H1 (cell line): ENCODE results near the gene PRDX5. TPM values are rescaled to one million over a fixed set of nuclear protein-coding genes. Genes with fewer than 3 reads are reported as not detected.

ENCODE experiments used
- BCL11A ChIP-seq, 2 experiments: IDR thresholded peaks; one replicate each; pipeline ENCODE4 v1.6.1; 2011; ENCODE audit warnings: low read depth in 2 of 2, low read length in 2 of 2, mild to moderate bottlenecking in 2 of 2
- CHD7 ChIP-seq: fragments of 300-600 bp; sonication (generic); IDR thresholded peaks from 2 replicates; pipeline ENCODE4 v1.7.1; 2012; ENCODE audit warnings: low read length, moderate library complexity, mild to moderate bottlenecking, inconsistent platforms; ENCODE audit not compliant: insufficient replicate concordance
- E2F6 ChIP-seq: IDR thresholded peaks from 2 replicates; pipeline ENCODE4 v1.6.1; 2012; ENCODE audit warnings: inconsistent platforms
- EGR1 ChIP-seq: IDR thresholded peaks from 2 replicates; pipeline ENCODE4 v1.6.1; 2011; ENCODE audit warnings: low read depth, low read length, borderline replicate concordance
- EP300 ChIP-seq, 2 experiments: IDR thresholded peaks; 1 replicate in 1 of 2; 2 replicates in 1 of 2; pipeline ENCODE4 v1.6.1; 2011 to 2012; ENCODE audit warnings: low read depth in 2 of 2, low read length in 2 of 2, mild to moderate bottlenecking in 2 of 2, borderline replicate concordance in 1 of 2, inconsistent platforms in 1 of 2, moderate library complexity in 1 of 2
- FOSL1 ChIP-seq: IDR thresholded peaks from 2 replicates; pipeline ENCODE4 v1.6.1; 2011; ENCODE audit warnings: mild to moderate bottlenecking, low read depth, low read length, moderate library complexity; ENCODE audit not compliant: insufficient read depth
- GABPA ChIP-seq: IDR thresholded peaks from 2 replicates; pipeline ENCODE4 v1.6.1; 2011; ENCODE audit warnings: mild to moderate bottlenecking, low read length, moderate library complexity, borderline replicate concordance; ENCODE audit not compliant: insufficient read depth
- HDAC6 ChIP-seq: IDR thresholded peaks from one replicate; pipeline ENCODE4 v1.7.1; 2012; ENCODE audit warnings: low read depth, mild to moderate bottlenecking, inconsistent platforms, low read length, moderate library complexity
- MAX ChIP-seq: IDR thresholded peaks from 2 replicates; pipeline ENCODE4 v1.6.1; 2012; ENCODE audit warnings: inconsistent platforms
- SP4 ChIP-seq: IDR thresholded peaks from 2 replicates; pipeline ENCODE4 v1.6.1; 2012; ENCODE audit warnings: low read length, inconsistent platforms
- TAF7 ChIP-seq: optimal IDR thresholded peaks from 2 replicates; pipeline ENCODE3; 2011; ENCODE audit warnings: low read depth, mild to moderate bottlenecking, inconsistent platforms, low read length, moderate library complexity, borderline replicate concordance
- polyA plus RNA-seq, 7 experiments: library from polyadenylated mRNA; depleted of rRNA in 3 of 7; stranded (reverse) in 5 of 7; unstranded in 2 of 7; fragments of >200 nt in 5 of 7; fragments of 200-250 nt in 2 of 7; gene quantifications; 1 replicate in 5 of 7; 2 replicates in 1 of 7; 4 replicates in 1 of 7; pipeline versions ENCODE4 v1.2.1 to v1.2.3, GENCODE V29; 2011 to 2013; ENCODE audit warnings: missing spikeins in 2 of 7, mixed read lengths in 2 of 7
- total RNA-seq: library from RNA; stranded (reverse); fragmentation: NEBNext Ultra II Directional; extraction: Animal tissue kit (Norgen Biotek cat#: 25700); gene quantifications from 2 replicates; pipeline ENCODE4 v1.2.1, GENCODE V29; 2021

Gene PRDX5
- total and polyA plus RNA-seq, 2 of the 8 experiments (the other 6 are each of a cell fraction or from before 2014, with no cell fraction given) = 201 to 582 TPM

DNA sequence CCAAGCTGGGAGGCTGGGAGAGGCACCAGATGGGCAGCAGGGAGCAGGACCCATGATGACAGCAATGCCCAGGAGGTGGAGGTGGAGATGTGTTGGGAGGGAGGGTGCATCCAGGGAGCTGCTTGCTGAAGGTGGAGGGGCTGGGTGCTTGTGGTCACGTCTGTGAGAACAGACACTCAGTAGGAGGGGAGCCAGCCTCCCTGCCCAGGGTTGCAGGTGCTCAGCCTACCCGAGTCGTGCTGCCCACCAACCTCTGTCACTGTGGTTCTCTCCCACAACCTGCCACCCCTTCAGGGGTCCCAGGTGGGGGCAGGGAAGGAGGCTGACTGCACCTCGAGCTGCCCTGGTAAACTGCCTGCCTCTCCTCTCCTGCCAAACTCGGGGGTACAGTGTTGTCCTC, 5.5 kb downstream of the PRDX5 start (continued):
- TF ChIP-seq CHD7 (no peak), MAX (no peak), TAF7 (no peak), EGR1 (no peak), E2F6 (no peak), GABPA (no peak), SP4 (no peak), BCL11A (IDR thresholded peaks at IDR 0.05; ENCODE audit: low read depth in 2 of 2, low read length in 2 of 2) (no peak), EP300 (IDR thresholded peaks at IDR 0.05; ENCODE audit: borderline replicate concordance in 1 of 2, low read depth in 2 of 2, low read length in 2 of 2) (no peak), HDAC6 (no peak), FOSL1 (no peak)
